HG02623 (cell line): Measurements from ENCODE around the gene HBZ.
"Not testable (repeated sequence)": the region's sequence is repeated elsewhere in the genome, so short reads cannot be mapped to it uniquely, and the experiment has no call there.

Source experiments
- ATAC-seq: cut with Tn5 transposase; IDR thresholded peaks from one replicate; pipeline ENCODE4 v1.9.1; 2021; ENCODE audit warnings: moderate library complexity; ENCODE audit not compliant: unreplicated experiment

HBZ gene

GRCh38 chr16:177981-178667 is 25.7 kb downstream of the HBZ start:
- no peak for ATAC-seq

- no peak for ATAC-seq
Measured at GRCh38 chr16:178668-179015, 26.2 kb downstream of the HBZ start.

DNA sequence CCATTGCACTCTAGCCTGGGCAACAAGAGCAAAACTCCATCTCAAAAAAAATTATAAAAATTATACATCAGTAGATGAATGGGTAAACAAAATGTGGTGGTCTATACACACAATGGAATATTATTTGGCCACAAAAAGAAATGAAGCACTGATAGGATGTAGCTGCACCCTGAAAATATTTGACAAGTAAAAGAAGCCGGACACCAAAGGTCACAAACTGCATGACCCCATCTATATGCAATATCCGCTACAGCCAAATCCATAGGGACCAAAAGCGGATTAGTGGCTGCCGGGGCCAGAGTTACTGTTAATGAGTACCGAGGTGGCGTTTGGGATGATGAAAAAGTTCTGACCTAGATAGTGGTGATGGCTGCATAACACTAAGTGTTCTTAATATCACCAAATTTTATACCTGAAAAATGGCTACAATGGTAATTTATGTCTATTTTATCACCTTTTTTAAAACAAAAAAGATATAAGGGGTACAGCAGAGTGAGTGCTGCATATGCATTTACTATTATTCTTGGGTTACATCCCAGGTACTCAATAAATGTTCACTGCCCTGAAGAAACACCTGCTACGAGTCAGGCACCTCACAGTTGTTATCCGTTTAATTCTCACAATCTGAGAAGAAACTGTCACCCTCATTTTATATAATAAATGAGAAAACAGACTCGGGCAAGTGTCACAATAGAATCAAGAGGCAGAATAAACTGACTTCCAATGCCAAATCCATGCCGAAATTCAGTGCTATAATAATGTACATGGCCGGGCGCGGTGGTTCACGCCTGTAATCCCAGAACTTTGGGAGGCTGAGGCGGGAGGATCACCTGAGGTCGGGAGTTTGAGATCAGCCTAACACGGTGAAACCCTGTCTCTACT is 27.0 kb downstream of the HBZ start:
- ATAC-seq = no peak

DNA sequence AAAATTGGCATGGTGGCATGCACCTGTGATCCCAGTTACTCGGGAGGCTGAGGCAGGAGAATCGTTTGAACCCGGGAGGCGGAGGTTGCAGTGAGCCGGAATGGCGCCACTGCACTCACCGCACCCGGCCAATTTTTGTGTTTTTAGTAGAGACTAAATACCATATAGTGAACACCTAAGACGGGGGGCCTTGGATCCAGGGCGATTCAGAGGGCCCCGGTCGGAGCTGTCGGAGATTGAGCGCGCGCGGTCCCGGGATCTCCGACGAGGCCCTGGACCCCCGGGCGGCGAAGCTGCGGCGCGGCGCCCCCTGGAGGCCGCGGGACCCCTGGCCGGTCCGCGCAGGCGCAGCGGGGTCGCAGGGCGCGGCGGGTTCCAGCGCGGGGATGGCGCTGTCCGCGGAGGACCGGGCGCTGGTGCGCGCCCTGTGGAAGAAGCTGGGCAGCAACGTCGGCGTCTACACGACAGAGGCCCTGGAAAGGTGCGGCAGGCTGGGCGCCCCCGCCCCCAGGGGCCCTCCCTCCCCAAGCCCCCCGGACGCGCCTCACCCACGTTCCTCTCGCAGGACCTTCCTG is 27.7 kb downstream of the HBZ start, which contains the start of gene HBQ1:
Gene HBQ1 (plus strand): TSS at position 359 of the 575 bp plus-strand sequence. CDS start 28 bp downstream, at position 387.
- no peak for ATAC-seq

DNA sequence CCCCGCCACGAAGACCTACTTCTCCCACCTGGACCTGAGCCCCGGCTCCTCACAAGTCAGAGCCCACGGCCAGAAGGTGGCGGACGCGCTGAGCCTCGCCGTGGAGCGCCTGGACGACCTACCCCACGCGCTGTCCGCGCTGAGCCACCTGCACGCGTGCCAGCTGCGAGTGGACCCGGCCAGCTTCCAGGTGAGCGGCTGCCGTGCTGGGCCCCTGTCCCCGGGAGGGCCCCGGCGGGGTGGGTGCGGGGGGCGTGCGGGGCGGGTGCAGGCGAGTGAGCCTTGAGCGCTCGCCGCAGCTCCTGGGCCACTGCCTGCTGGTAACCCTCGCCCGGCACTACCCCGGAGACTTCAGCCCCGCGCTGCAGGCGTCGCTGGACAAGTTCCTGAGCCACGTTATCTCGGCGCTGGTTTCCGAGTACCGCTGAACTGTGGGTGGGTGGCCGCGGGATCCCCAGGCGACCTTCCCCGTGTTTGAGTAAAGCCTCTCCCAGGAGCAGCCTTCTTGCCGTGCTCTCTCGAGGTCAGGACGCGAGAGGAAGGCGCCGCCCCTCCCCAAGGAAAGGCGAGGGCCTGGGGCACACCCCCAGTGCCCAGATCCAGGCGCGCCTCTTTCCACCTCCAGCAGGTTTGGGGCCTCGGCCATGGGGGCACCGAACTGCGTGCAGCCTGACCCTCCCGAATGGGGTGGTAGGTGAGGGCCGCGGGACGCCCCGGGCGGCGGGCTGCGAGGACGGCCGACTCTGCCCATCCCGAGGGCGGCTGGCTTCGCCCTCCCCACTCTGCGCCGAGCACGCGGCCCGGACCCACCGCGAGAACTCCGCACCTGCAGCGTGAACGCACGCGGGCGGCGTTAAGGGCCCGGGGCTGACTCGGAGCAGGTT is 28.5 kb downstream of the HBZ start:
- ATAC-seq = no peak

DNA sequence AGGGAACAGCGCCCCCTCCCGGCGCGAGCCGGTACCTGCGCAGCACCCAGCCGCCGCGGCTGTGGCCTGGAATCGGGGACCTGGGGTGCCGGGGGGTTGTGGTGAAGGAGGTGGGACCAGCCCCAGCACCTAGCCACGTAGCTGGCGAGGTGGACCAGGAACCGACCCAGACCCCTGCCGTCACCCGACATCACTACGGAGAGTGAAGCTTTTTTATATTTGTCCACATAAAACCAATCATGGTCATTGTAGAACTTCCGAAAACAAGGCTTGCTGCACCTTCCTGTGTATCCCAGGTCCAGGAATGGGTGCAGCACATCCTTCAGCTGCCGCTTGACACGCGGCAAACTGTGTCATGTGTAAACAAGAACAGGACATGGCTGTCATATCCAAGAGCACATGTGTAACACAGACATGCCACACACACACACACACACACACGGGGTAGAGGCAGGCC is 29.1 kb downstream of the HBZ start:
- no peak for ATAC-seq

DNA sequence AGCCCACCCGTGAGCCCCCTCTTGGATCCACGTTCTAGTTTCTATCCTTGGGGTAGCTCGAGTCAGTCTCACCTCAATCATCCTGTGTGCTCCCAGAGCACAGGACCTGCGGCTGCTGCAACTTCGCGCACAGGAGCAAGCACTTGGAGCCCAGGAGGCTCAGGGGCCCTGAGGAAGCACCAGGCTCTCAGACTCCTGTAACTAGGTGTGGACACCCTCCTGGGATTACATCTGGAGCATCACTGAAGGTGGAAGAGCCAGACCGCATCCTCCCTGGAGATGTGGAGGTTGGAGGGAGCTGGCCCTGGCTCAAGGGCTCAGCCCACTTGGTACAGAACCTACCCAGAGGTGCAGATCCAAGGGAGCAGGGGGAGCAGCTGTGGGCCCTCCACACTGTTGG is 30.6 kb downstream of the HBZ start:
- ATAC-seq = no peak

- ATAC-seq = no peak
Measured at GRCh38 chr16:185213-185612, 32.8 kb downstream of the HBZ start.

GRCh38 chr16:185691-186090 is 33.2 kb downstream of the HBZ start:
- ATAC-seq = no peak

GRCh38 chr16:187330-187729 is 34.9 kb downstream of the HBZ start:
- no peak for ATAC-seq

DNA sequence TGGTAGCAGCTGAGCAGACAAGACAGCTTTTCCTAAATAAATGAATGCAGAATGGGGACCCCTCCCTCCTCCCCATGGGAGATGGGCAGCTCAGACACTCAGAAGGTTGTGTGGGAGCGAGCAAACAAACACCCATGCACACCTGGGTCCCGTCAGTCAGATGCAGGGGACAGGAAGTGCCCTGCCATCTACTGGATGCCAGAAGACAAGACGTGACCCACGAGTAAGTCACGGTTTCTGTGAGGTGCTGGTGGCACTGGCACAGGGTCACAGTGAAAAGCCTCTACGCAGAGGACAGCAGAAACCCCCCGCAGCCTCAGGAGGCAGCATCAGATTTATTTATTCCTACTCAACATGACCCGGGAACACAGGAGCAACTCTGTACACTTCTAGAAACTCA is 36.2 kb downstream of the HBZ start:
- ATAC-seq = no peak

GRCh38 chr16:189604-190186 is 37.3 kb downstream of the HBZ start:
- no peak for ATAC-seq

- no peak for ATAC-seq
Measured at GRCh38 chr16:191831-192230, 39.4 kb downstream of the HBZ start.

DNA sequence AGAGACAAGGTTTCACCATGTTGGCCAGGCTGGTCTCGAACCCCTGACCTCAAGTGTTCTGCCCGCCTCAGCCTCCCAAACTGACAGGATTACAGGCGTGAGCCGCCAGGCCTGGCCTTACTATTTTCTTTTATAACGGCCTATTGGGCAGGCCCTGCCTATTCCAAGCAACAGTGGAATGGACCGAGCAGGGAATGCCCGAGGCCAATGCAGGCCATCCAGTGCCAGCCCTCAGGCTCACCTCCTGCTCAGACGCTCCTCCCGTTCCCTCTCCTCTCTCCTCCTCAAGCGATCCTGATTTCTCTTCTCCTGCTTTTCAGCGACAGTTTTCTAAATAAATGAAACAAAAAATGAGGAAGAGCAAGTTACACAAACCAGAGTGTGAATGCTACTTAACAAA is 40.2 kb downstream of the HBZ start:
- ATAC-seq = no peak

DNA sequence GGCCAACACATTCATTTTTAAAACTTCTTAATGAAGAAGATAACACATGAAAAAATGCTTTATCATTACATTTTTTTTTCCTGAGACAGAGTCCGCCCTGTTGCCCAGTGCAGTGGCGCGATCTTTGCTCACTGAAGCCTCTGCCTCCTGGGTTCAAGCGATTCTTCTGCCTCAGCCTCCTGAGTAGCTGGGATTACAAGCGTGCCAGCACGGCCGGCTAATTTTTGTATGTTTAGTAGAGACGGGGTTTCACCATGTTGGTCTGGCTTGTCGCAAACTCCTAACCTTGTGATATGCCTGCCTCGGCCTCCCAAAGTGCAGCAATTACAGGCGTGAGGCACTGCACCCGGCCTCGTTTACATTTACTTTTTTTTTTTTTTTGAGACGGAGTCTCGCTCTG is 41.0 kb downstream of the HBZ start:
- no peak for ATAC-seq

DNA sequence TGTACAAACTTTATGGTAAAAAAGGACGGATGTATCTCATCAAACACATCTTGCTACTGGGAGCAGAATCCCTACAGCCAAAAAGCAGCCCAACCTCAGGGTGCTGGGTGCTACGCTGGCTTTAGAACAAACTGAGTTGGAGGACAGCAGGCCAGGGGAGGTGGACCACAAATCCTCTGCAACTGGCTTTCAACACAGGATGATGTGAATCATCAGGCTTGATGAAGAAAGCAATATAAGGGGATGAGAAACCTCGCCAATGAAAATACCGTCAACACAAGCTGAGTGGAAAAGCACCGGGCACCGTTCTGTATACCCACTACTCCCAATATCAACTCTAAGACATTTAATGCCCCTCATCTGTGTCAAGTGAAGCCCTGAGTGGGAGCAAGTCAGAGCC is 42.1 kb downstream of the HBZ start:
- ATAC-seq = no peak

DNA sequence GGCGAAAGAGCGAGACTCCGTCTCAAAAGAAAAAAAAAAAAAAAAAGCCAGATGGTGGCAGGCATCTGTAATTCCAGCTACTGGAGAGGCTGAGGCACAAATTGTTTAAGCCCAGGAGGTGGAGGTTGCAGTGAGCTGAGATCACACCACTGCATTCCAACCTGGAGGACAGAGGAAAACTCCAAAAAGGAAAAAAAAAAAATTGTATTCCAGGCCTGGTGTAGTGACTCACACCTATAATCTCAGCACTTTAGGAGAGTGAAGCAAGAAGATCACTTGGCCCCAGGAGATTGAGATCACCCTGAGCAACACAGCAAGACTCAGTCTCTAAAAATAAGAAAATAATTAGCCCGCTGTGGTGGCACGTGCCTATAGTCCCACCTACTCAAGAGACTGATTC is 47.9 kb downstream of the HBZ start:
- no peak for ATAC-seq

DNA sequence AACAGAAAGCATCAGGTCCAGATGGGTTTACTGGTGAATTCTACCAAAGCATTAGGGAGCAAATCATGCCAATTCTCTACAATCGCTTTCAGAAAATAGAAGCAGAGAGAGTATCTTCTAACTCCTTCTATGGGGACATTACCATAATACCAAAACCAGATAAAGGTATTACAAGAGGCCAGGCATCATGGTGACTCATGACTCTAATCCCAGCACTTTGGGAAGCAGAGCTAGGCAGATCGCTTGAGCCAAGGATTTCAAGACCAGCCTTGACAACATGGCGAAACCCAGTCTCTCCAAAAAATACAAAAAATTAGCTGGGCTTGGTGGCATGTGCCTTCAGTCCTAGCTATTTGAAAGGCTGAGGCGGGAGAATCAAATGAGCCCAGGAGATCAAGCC is 50.8 kb downstream of the HBZ start:
- ATAC-seq = no peak

DNA sequence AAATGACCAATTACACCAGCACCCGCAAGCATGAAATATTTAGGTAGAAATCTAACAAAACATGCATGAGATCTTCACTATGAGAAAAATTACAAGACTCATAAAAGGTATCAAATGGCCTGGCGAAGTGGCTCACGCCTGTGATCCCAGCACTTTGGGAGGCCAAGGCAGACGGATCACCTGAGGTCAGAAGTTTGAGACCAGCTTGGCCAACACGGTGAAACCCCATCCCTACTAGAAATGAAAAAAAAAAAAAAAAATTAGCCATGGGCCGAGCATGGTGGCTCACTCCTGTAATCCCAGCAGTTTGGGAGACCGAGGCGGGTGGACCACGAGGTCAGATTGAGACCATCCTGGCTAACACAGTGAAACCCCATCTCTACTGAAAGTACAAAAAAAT is 51.6 kb downstream of the HBZ start:
- ATAC-seq = not testable (repeated sequence)
